Measurements from ENCODE around the gene POLG. TPM values are rescaled to one million over a fixed set of nuclear protein-coding genes. Genes with fewer than 3 reads are reported as not detected.

The POLG gene
- total RNA-seq, 1 experiment from 2014 or later, result 60.3 TPM

DNA sequence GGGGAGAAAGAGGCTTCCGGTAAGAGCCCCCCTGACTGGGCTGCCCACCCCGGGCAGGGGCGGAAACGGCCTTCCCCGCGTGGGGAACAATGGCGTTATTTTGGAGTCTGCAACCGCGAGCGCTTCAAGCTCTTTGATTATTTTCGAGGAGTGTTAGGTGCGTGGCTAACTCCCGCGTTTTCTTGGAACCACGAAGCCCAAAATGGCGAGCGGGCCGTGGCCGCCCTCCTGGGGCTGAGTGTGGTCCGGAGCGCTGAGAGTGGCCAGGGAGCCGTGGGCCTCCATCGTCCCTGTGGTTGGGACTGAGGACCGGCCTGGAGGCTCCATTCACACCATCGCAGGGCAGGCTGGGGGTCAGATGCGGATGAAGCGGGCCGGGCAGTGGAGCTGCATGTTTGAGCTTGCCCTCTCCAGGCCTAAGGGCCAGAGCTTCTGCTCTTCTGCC lies 44.6 kb upstream of the POLG start:
- Histone ChIP-seq H2AFZ (ENCODE audit: low read length) (no peak overlapping the region), H4K20me1 (ENCODE audit: control insufficient read depth, insufficient read depth, insufficient read length) (no peaks in the 10 kb centered on the region), H4K5ac (ENCODE audit: insufficient read length, low read depth, low read length) (no peak overlapping the region), H2BK12ac (ENCODE audit: insufficient read length, low read depth, low read length) (no peak overlapping the region), H2BK120ac (ENCODE audit: low read depth, low read length, poor library complexity, severe bottlenecking) (no peak overlapping the region), H3K4ac (ENCODE audit: low read depth, low read length) (no peak overlapping the region), H3K56ac (ENCODE audit: insufficient read length, low read depth, low read length) (no peak overlapping the region), H2BK5ac (ENCODE audit: insufficient read length, low read length) (no peak overlapping the region), H3K4me1 (ENCODE audit: insufficient read depth, low read length) (no peaks in the 10 kb centered on the region; the same call in 1 of the 2 replicates), H3K23ac (ENCODE audit: insufficient read length, low read depth, low read length) (no peak overlapping the region), H3K4me2 (ENCODE audit: insufficient read depth, insufficient read length, low read length) (no peak overlapping the region), H2AK5ac (ENCODE audit: insufficient read length, low read length) (no peak overlapping the region), H3K18ac (ENCODE audit: insufficient read length, low read depth, low read length) (peak overlapping the region; percentile 39), H3K9ac (ENCODE audit: extremely low read depth, insufficient read length, low read length) (no peak overlapping the region), H4K91ac (ENCODE audit: insufficient read length, low read depth, low read length) (no peak overlapping the region), H2BK20ac (ENCODE audit: low read depth, low read length, poor library complexity, severe bottlenecking) (no peak overlapping the region), H3K27ac (ENCODE audit: insufficient read length, low read depth, low read length) (no peak overlapping the region), H3K27me3 (ENCODE audit: insufficient read depth, low read length) (peaks cover 85% of the 10 kb centered on the region), H2BK15ac (ENCODE audit: low read depth, low read length) (no peak overlapping the region), H3K23me2 (ENCODE audit: insufficient read length, low read depth, low read length, poor library complexity, severe bottlenecking) (no peaks in the 10 kb centered on the region), H3K79me1 (ENCODE audit: insufficient read depth, low read depth, low read length, poor library complexity, severe bottlenecking) (no peaks in the 10 kb centered on the region), H3T11ph (ENCODE audit: low read length) (no peak overlapping the region), H3K79me2 (ENCODE audit: insufficient read depth, low read length) (no peaks in the 10 kb centered on the region), H3K14ac (ENCODE audit: insufficient read depth, low read length) (peak overlapping the region; percentile 30; the same call in 1 of the 2 replicates), H4K8ac (replicated peaks; ENCODE audit: insufficient read length, low read depth, low read length) (no peak overlapping the region), H3K9me3 (ENCODE audit: control insufficient read depth, low read depth, low read length) (no peaks in the 10 kb centered on the region)
- no CpG with 5 or more reads among the region's 28 CpGs for WGBS (ENCODE audit: extremely low coverage, insufficient read length, low lambda C conversion rate)
- DNase-seq, result peak; percentile 46
- no peak overlapping the region for H3K27ac Mint-ChIP-seq
- no peaks in the 10 kb centered on the region for H3K36me3 Mint-ChIP-seq (ENCODE audit: insufficient read depth in 1 of 3, low read depth in 3 of 3)
- H3K4me3 Mint-ChIP-seq, result peak overlapping the region in 1 of 2 experiments; percentile 51; a peak in 3 of 5 replicates
- H3K4me1 Mint-ChIP-seq, result peaks cover 34 to 58% of the 10 kb centered on the region in 2 experiments
- peaks cover 3% of the 10 kb centered on the region in 2 experiments; a peak in 2 of 5 replicates for H3K9me3 Mint-ChIP-seq
- H3K27me3 Mint-ChIP-seq (ENCODE audit: low read depth), result peaks cover 99% of the 10 kb centered on the region
- TF ChIP-seq, protein P1, sequence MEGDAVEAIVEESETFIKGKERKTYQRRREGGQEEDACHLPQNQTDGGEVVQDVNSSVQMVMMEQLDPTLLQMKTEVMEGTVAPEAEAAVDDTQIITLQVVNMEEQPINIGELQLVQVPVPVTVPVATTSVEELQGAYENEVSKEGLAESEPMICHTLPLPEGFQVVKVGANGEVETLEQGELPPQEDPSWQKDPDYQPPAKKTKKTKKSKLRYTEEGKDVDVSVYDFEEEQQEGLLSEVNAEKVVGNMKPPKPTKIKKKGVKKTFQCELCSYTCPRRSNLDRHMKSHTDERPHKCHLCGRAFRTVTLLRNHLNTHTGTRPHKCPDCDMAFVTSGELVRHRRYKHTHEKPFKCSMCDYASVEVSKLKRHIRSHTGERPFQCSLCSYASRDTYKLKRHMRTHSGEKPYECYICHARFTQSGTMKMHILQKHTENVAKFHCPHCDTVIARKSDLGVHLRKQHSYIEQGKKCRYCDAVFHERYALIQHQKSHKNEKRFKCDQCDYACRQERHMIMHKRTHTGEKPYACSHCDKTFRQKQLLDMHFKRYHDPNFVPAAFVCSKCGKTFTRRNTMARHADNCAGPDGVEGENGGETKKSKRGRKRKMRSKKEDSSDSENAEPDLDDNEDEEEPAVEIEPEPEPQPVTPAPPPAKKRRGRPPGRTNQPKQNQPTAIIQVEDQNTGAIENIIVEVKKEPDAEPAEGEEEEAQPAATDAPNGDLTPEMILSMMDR (conservative IDR thresholded peaks at IDR 0.05), result no peak
